ENCODE results near the gene BAZ1A.
A peak's percentile ranks its signal among the peaks of the same experiment; 100 is the strongest.

BAZ1A gene

GRCh38 chr14:34732802-34733201, 142.4 kb downstream of the BAZ1A start:
- no peaks in the 10 kb centered on the region for H3K36me3 ChIP-seq (ENCODE audit: control insufficient read depth in 4 of 4, insufficient read depth in 4 of 4, low read length in 3 of 4)
- H3K9me3 ChIP-seq (ENCODE audit: control extremely low read depth in 1 of 5, control insufficient read depth in 4 of 5, insufficient read depth in 2 of 5, low read depth in 1 of 5, low read length in 4 of 5) = no peaks in the 10 kb centered on the region
- no peaks in the 10 kb centered on the region for H3K27me3 ChIP-seq (replicated peaks in 2 of 5; ENCODE audit: control insufficient read depth in 4 of 5, insufficient read depth in 5 of 5, low read length in 4 of 5)
- H3K27ac ChIP-seq (ENCODE audit: insufficient read depth in 1 of 2, low read depth in 1 of 2, low read length in 2 of 2, poor library complexity in 1 of 2, severe bottlenecking in 2 of 2) = no peak overlapping the region
- H3K4me1 ChIP-seq (ENCODE audit: control extremely low read depth in 1 of 4, control insufficient read depth in 4 of 4, insufficient read depth in 4 of 4, low read length in 3 of 4) = no peaks in the 10 kb centered on the region
- no peak overlapping the region for H3K4me3 ChIP-seq (ENCODE audit: control insufficient read depth in 1 of 7, extremely low read depth in 1 of 7, insufficient read depth in 4 of 7, low read depth in 2 of 7, low read length in 6 of 7)
- ChIA-PET CTCF (interaction anchor here (1.5 to 1.6 kb wide), 2 partner anchors 8 to 10 kb away, joined by 5 read pairs; no protein-coding TSS in a partner anchor), POLR2A (interaction anchor here (0.6 to 0.7 kb wide), 2 partner anchors 15 to 47 kb away, joined by 3 read pairs; no protein-coding TSS in a partner anchor)
- WGBS (ENCODE audit: insufficient coverage) = 65% methylated on average over 4 of the region's 4 CpGs
- DNase-seq = no peak

- peaks cover 0 to 2% (median 0%) of the 10 kb centered on the region in 5 experiments for H3K27me3 ChIP-seq (replicated peaks in 2 of 5; ENCODE audit: control insufficient read depth in 4 of 5, insufficient read depth in 5 of 5, low read length in 4 of 5)
- POLR2A ChIA-PET = no interaction called here
- H3K9me3 ChIP-seq (ENCODE audit: control extremely low read depth in 1 of 5, control insufficient read depth in 4 of 5, insufficient read depth in 2 of 5, low read depth in 1 of 5, low read length in 4 of 5) = no peaks in the 10 kb centered on the region
- H3K27ac ChIP-seq (ENCODE audit: insufficient read depth in 1 of 2, low read depth in 1 of 2, low read length in 2 of 2, poor library complexity in 1 of 2, severe bottlenecking in 2 of 2) = no peak overlapping the region
- CTCF ChIA-PET = interaction anchor here (0.9 to 5.7 kb wide), 4 partner anchors 10 to 73 kb away, joined by 4 to 71 read pairs (median 4); no protein-coding TSS in a partner anchor
- H3K4me3 ChIP-seq (ENCODE audit: control insufficient read depth in 1 of 7, extremely low read depth in 1 of 7, insufficient read depth in 4 of 7, low read depth in 2 of 7, low read length in 6 of 7) = no peak overlapping the region
- DNase-seq = no peak
- no CpG with 5 or more reads among the region's 3 CpGs for whole genome bisulfite sequencing (ENCODE audit: insufficient coverage)
- H3K4me1 ChIP-seq (ENCODE audit: control extremely low read depth in 1 of 4, control insufficient read depth in 4 of 4, insufficient read depth in 4 of 4, low read length in 3 of 4) = peaks cover 0 to 2% (median 0%) of the 10 kb centered on the region in 4 experiments
- no peaks in the 10 kb centered on the region for H3K36me3 ChIP-seq (ENCODE audit: control insufficient read depth in 4 of 4, insufficient read depth in 4 of 4, low read length in 3 of 4)
Measured at GRCh38 chr14:34723867-34724266, 151.3 kb downstream of the BAZ1A start.

- 12% methylated on average over 6 of the region's 10 CpGs for WGBS (ENCODE audit: insufficient coverage)
- no peak overlapping the region for H3K4me3 ChIP-seq (ENCODE audit: control insufficient read depth in 1 of 7, extremely low read depth in 1 of 7, insufficient read depth in 4 of 7, low read depth in 2 of 7, low read length in 6 of 7)
- CTCF ChIA-PET = interaction anchor here (0.6 to 5.7 kb wide), 11 partner anchors 9 to 72 kb away, joined by 3 to 71 read pairs (median 5); no protein-coding TSS in a partner anchor
- H3K27me3 ChIP-seq (replicated peaks in 2 of 5; ENCODE audit: control insufficient read depth in 4 of 5, insufficient read depth in 5 of 5, low read length in 4 of 5) = peaks cover 0 to 2% (median 0%) of the 10 kb centered on the region in 5 experiments
- peaks cover 0 to 2% (median 0%) of the 10 kb centered on the region in 4 experiments for H3K4me1 ChIP-seq (ENCODE audit: control extremely low read depth in 1 of 4, control insufficient read depth in 4 of 4, insufficient read depth in 4 of 4, low read length in 3 of 4)
- H3K27ac ChIP-seq (ENCODE audit: insufficient read depth in 1 of 2, low read depth in 1 of 2, low read length in 2 of 2, poor library complexity in 1 of 2, severe bottlenecking in 2 of 2) = no peak overlapping the region
- H3K36me3 ChIP-seq (ENCODE audit: control insufficient read depth in 4 of 4, insufficient read depth in 4 of 4, low read length in 3 of 4) = no peaks in the 10 kb centered on the region
- DNase-seq = peak; percentile 38 to 63 (median 45)
- H3K9me3 ChIP-seq (ENCODE audit: control extremely low read depth in 1 of 5, control insufficient read depth in 4 of 5, insufficient read depth in 2 of 5, low read depth in 1 of 5, low read length in 4 of 5) = no peaks in the 10 kb centered on the region
- POLR2A ChIA-PET = no interaction called here
Measured at GRCh38 chr14:34722723-34723545, 152.2 kb downstream of the BAZ1A start.

GRCh38 chr14:34721129-34721528, 154.0 kb downstream of the BAZ1A start:
- Histone ChIP-seq H3K4me1 (ENCODE audit: control extremely low read depth in 1 of 4, control insufficient read depth in 4 of 4, insufficient read depth in 4 of 4, low read length in 3 of 4) (peaks cover 0 to 2% (median under 1%) of the 10 kb centered on the region in 4 experiments), H3K4me3 (ENCODE audit: control insufficient read depth in 1 of 7, extremely low read depth in 1 of 7, insufficient read depth in 4 of 7, low read depth in 2 of 7, low read length in 6 of 7) (no peak overlapping the region), H3K27me3 (replicated peaks in 2 of 5; ENCODE audit: control insufficient read depth in 4 of 5, insufficient read depth in 5 of 5, low read length in 4 of 5) (peaks cover 0 to 2% (median 0%) of the 10 kb centered on the region in 5 experiments), H3K9me3 (ENCODE audit: control extremely low read depth in 1 of 5, control insufficient read depth in 4 of 5, insufficient read depth in 2 of 5, low read depth in 1 of 5, low read length in 4 of 5) (no peaks in the 10 kb centered on the region), H3K27ac (ENCODE audit: insufficient read depth in 1 of 2, low read depth in 1 of 2, low read length in 2 of 2, poor library complexity in 1 of 2, severe bottlenecking in 2 of 2) (no peak overlapping the region), H3K36me3 (ENCODE audit: control insufficient read depth in 4 of 4, insufficient read depth in 4 of 4, low read length in 3 of 4) (no peaks in the 10 kb centered on the region)
- CTCF ChIA-PET = interaction anchor here (2.3 kb wide), 1 partner anchor 46 kb away, joined by 16 read pairs; no protein-coding TSS in a partner anchor
- WGBS (ENCODE audit: insufficient coverage) = 100% methylated on average over 1 of the region's 2 CpGs
- no peak for DNase-seq
- POLR2A ChIA-PET = no interaction called here

GRCh38 chr14:34718750-34719304, 156.3 kb downstream of the BAZ1A start:
- POLR2A ChIA-PET = no interaction called here
- 100% methylated on average over 1 of the region's 4 CpGs for WGBS (ENCODE audit: insufficient coverage)
- Histone ChIP-seq H3K27ac (ENCODE audit: insufficient read depth in 1 of 2, low read depth in 1 of 2, low read length in 2 of 2, poor library complexity in 1 of 2, severe bottlenecking in 2 of 2) (no peak overlapping the region), H3K36me3 (ENCODE audit: control insufficient read depth in 4 of 4, insufficient read depth in 4 of 4, low read length in 3 of 4) (no peaks in the 10 kb centered on the region), H3K4me1 (ENCODE audit: control extremely low read depth in 1 of 4, control insufficient read depth in 4 of 4, insufficient read depth in 4 of 4, low read length in 3 of 4) (peaks cover 0 to 15% (median 6%) of the 10 kb centered on the region in 4 experiments), H3K9me3 (ENCODE audit: control extremely low read depth in 1 of 5, control insufficient read depth in 4 of 5, insufficient read depth in 2 of 5, low read depth in 1 of 5, low read length in 4 of 5) (no peaks in the 10 kb centered on the region), H3K27me3 (replicated peaks in 2 of 5; ENCODE audit: control insufficient read depth in 4 of 5, insufficient read depth in 5 of 5, low read length in 4 of 5) (peaks cover 0 to 2% (median 0%) of the 10 kb centered on the region in 5 experiments), H3K4me3 (ENCODE audit: control insufficient read depth in 1 of 7, extremely low read depth in 1 of 7, insufficient read depth in 4 of 7, low read depth in 2 of 7, low read length in 6 of 7) (no peak overlapping the region)
- CTCF ChIA-PET = interaction anchor here (1.2 to 1.6 kb wide), 2 partner anchors 12 to 46 kb away, joined by 3 to 5 read pairs; no protein-coding TSS in a partner anchor
- DNase-seq = no peak

GRCh38 chr14:34715127-34715863, 159.9 kb downstream of the BAZ1A start:
- H3K36me3 ChIP-seq (ENCODE audit: control insufficient read depth in 4 of 4, insufficient read depth in 4 of 4, low read length in 3 of 4) = peaks cover 4 to 14% (median 12%) of the 10 kb centered on the region in 4 experiments
- H3K27me3 ChIP-seq (replicated peaks in 2 of 5; ENCODE audit: control insufficient read depth in 4 of 5, insufficient read depth in 5 of 5, low read length in 4 of 5) = peaks cover 0 to 2% (median 0%) of the 10 kb centered on the region in 5 experiments
- H3K4me3 ChIP-seq (ENCODE audit: control insufficient read depth in 1 of 7, extremely low read depth in 1 of 7, insufficient read depth in 4 of 7, low read depth in 2 of 7, low read length in 6 of 7) = peak overlapping the region in 6 of 7 experiments; percentile 77 to 89 (median 82)
- DNase-seq = peak in 2 of 3 donors; percentile 43 to 67
- CTCF ChIA-PET = interaction anchor here (1.1 to 6.2 kb wide), 2 partner anchors 19 to 43 kb away, joined by 3 to 39 read pairs; no protein-coding TSS in a partner anchor
- H3K9me3 ChIP-seq (ENCODE audit: control extremely low read depth in 1 of 5, control insufficient read depth in 4 of 5, insufficient read depth in 2 of 5, low read depth in 1 of 5, low read length in 4 of 5) = no peaks in the 10 kb centered on the region
- WGBS (ENCODE audit: insufficient coverage) = 33% methylated on average over 2 of the region's 8 CpGs
- POLR2A ChIA-PET = interaction anchor here (0.6 kb wide), 1 partner anchor 1020 kb away, joined by 3 read pairs; no protein-coding TSS in a partner anchor
- H3K4me1 ChIP-seq (ENCODE audit: control extremely low read depth in 1 of 4, control insufficient read depth in 4 of 4, insufficient read depth in 4 of 4, low read length in 3 of 4) = peaks cover 2 to 23% (median 15%) of the 10 kb centered on the region in 4 experiments
- H3K27ac ChIP-seq (ENCODE audit: insufficient read depth in 1 of 2, low read depth in 1 of 2, low read length in 2 of 2, poor library complexity in 1 of 2, severe bottlenecking in 2 of 2) = no peak overlapping the region
